Bone marrow (tissue), 2 donors: ENCODE results near the gene MYH15.

ENCODE experiments used
- DNase-seq, 2 donors: peaks; one replicate each; lab custom pipeline; 2025; lab: John Stamatoyannopoulos, UW

Gene MYH15

DNA sequence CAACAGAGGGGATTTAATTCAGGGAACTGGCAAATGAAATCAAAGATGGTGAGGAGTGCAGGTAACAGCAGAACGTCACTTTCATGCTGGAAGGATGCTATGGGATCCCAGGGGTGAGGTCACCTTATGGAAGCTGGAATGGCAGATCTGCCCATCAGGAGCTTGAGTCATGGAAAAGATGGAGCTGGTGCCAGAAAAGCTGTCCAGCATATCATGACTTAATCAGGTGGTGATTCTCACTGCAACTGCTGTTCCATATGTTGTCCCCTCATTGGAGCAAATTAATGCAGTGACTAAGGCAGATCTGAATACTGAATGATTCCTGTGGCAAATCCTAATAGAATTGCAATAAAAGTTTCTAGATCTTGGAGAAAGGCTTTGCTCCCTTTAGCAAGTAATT lies 175.7 kb downstream of the MYH15 start:
- DNase-seq, result no peak

DNA sequence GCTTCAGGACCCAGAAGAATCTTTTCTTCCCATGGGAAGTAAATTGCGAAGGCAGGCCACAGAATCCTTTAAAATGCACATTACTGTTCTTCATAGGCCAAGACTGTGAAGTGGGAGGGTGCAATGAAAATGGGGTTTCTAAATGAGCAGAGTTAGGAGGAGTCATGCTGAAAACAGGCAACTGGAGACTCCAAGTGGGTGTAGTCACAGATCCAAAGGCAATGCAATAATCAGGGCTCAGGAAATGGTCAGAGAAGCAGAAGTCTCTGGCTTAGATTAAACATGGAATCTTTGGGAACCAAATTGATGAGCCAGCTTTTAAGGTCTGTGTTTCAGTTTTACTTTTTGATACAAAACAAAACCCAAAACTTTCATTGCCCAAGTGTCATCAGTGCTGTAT lies 176.4 kb downstream of the MYH15 start:
- no peak for DNase-seq

GRCh38 chr3:108331792-108332191 lies 178.6 kb downstream of the MYH15 start:
- no peak for DNase-seq
